Kidney (tissue), 14 donors: ENCODE data around the gene KIF16B. TPM values are rescaled to one million over a fixed set of nuclear protein-coding genes. Genes with fewer than 3 reads are reported as not detected.

Source experiments
- DNase-seq, 5 donors: peaks; one replicate each; pipeline ENCODE4 v3.0.0-alpha.2; 2013 to 2020
- FAIRE-seq: peaks from 2 replicates; lab custom pipeline; 2012; peaks lifted over from hg19 to GRCh38; lab: Jason Lieb, UNC
- H3K27ac ChIP-seq, 2 donors: one replicate each; pipeline ENCODE4 v1.7.0; 2013; ENCODE audit warnings: low read depth in 2 of 2, low read length in 2 of 2, inconsistent platforms in 1 of 2
- H3K27me3 ChIP-seq: one replicate; pipeline ENCODE4 v1.7.1; 2013; ENCODE audit warnings: low read length, inconsistent platforms; ENCODE audit not compliant: control insufficient read depth, insufficient read depth
- H3K36me3 ChIP-seq, 3 donors: one replicate each; pipeline versions ENCODE4 v1.7.0 to v1.7.1; 2013; ENCODE audit warnings: low read length in 3 of 3, control low read depth in 1 of 3, inconsistent platforms in 1 of 3; ENCODE audit not compliant: insufficient read depth in 3 of 3, control insufficient read depth in 2 of 3
- H3K4me1 ChIP-seq, 3 donors: one replicate each; pipeline versions ENCODE4 v1.7.0 to v1.7.1; 2013; ENCODE audit warnings: low read length in 3 of 3, inconsistent platforms in 1 of 3, low read depth in 1 of 3; ENCODE audit not compliant: control insufficient read depth in 2 of 3, insufficient read depth in 2 of 3
- H3K4me3 ChIP-seq, 3 donors: one replicate each; pipeline versions ENCODE4 v1.7.0 to v1.8.1; 2013; ENCODE audit warnings: low read length in 3 of 3, control low read depth in 1 of 3, inconsistent platforms in 1 of 3
- H3K9ac ChIP-seq, 3 donors: one replicate each; pipeline versions ENCODE4 v1.7.0 to v1.7.1; 2013; ENCODE audit warnings: low read length in 3 of 3, control low read depth in 1 of 3, inconsistent platforms in 1 of 3
- H3K9me3 ChIP-seq, 3 donors: one replicate each; pipeline versions ENCODE4 v1.7.0 to v1.7.1; 2013; ENCODE audit warnings: low read length in 3 of 3, control low read depth in 1 of 3, inconsistent platforms in 1 of 3; ENCODE audit not compliant: control insufficient read depth in 2 of 3, insufficient read depth in 1 of 3
- CTCF ChIP-seq: IDR thresholded peaks from 3 replicates; pipeline ENCODE4 v1.5.1; 2012; ENCODE audit warnings: mild to moderate bottlenecking, moderate library complexity, borderline replicate concordance; ENCODE audit not compliant: insufficient read depth; ENCODE audit errors: extremely low read depth
- intact Hi-C: fragments of 100-400 bp; cut with DNase I; formaldehyde crosslinking; loops from one replicate; pipeline ENCODE4 v1.11.1; 2022
- polyA plus RNA-seq: library from polyadenylated mRNA; stranded (reverse); fragments of 350-450 nt; fragmentation: Illumina TruSeq; extraction: RNeasy Lipid Tissue Mini Kit (QIAGEN cat#74804); gene quantifications from one replicate; pipeline ENCODE4 v1.2.3, GENCODE V29; 2014; ENCODE audit warnings: low read depth, low replicate concordance; ENCODE audit not compliant: insufficient read depth
- total RNA-seq: library from RNA; stranded (reverse); fragmentation: NEBNext Ultra II Directional; extraction: Animal tissue kit (Norgen Biotek cat#: 25700); gene quantifications from one replicate; pipeline ENCODE4 v1.2.1, GENCODE V29; 2021
- donor health status: control.
- donor health status: control.
- donor health status: control.
- donor health status: control.
- donor health status: control.
- donor health status: DM: yes; HTN: yes; CAD: no.
- donor health status: Normal renal cell carcinoma (clear cell type).

KIF16B gene
- total and polyA plus RNA-seq, 2 donors from 2014 or later = 15.0 to 19.7 TPM

- Histone ChIP-seq H3K27ac (no peak overlapping the region), H3K27me3 (no peaks in the 10 kb centered on the region), H3K36me3 (peaks cover 0 to 5% (median 0%) of the 10 kb centered on the region in 3 donors), H3K4me1 (no peaks in the 10 kb centered on the region), H3K9ac (no peak overlapping the region), H3K4me3 (no peak overlapping the region), H3K9me3 (no peaks in the 10 kb centered on the region)
- FAIRE-seq (no peak), DNase-seq (no peak)
- TF ChIP-seq CTCF = no peak
- intact Hi-C loops = no loop called here
Observed at GRCh38 chr20:16497896-16498295, 75.4 kb downstream of the KIF16B start.

GRCh38 chr20:16493486-16493885 is 79.8 kb downstream of the KIF16B start:
- Histone ChIP-seq H3K4me1 (no peaks in the 10 kb centered on the region), H3K9me3 (no peaks in the 10 kb centered on the region), H3K27me3 (no peaks in the 10 kb centered on the region), H3K9ac (no peak overlapping the region), H3K27ac (no peak overlapping the region), H3K36me3 (peaks cover 0 to 7% (median 6%) of the 10 kb centered on the region in 3 donors), H3K4me3 (no peak overlapping the region)
- TF ChIP-seq CTCF = no peak
- no peak for DNase-seq
- intact Hi-C loops = no loop called here
- no peak for FAIRE-seq

- H3K9ac ChIP-seq = no peak overlapping the region
- DNase-seq = no peak
- intact Hi-C loops = no loop called here
- no peak overlapping the region for H3K4me3 ChIP-seq
- H3K27ac ChIP-seq = no peak overlapping the region
- no peaks in the 10 kb centered on the region for H3K4me1 ChIP-seq
- H3K36me3 ChIP-seq = peaks cover 0 to 6% (median 6%) of the 10 kb centered on the region in 3 donors
- no peak for FAIRE-seq
- H3K9me3 ChIP-seq = no peaks in the 10 kb centered on the region
- TF ChIP-seq CTCF = no peak
- no peaks in the 10 kb centered on the region for H3K27me3 ChIP-seq
Observed at GRCh38 chr20:16491294-16491905, 81.8 kb downstream of the KIF16B start.

GRCh38 chr20:16490696-16491095 is 82.6 kb downstream of the KIF16B start:
- FAIRE-seq = no peak

More at GRCh38 chr20:16490696-16491095, 82.6 kb downstream of the KIF16B start:
- Histone ChIP-seq H3K4me3 (no peak overlapping the region), H3K27me3 (no peaks in the 10 kb centered on the region), H3K27ac (no peak overlapping the region), H3K9ac (no peak overlapping the region), H3K9me3 (no peaks in the 10 kb centered on the region), H3K36me3 (peaks cover 0 to 7% (median 6%) of the 10 kb centered on the region in 3 donors), H3K4me1 (no peaks in the 10 kb centered on the region)
- no peak for TF ChIP-seq CTCF
- intact Hi-C loops = no loop called here
- no peak for DNase-seq
